GM19468 (cell line): ENCODE data around the gene GNPTG.

Experiments used
- ATAC-seq: cut with Tn5 transposase; IDR thresholded peaks from one replicate; pipeline ENCODE4 v1.9.1; 2021; ENCODE audit warnings: mild to moderate bottlenecking, moderate library complexity, moderate number of reproducible peaks; ENCODE audit not compliant: unreplicated experiment; ENCODE audit errors: extremely low read depth

The GNPTG gene

GRCh38 chr16:1345651-1346421 is 5.9 kb upstream of the GNPTG start:
- no peak for ATAC-seq

GRCh38 chr16:1346422-1347285 is 5.1 kb upstream of the GNPTG start:
- no peak for ATAC-seq

GRCh38 chr16:1347286-1347855 is 4.4 kb upstream of the GNPTG start:
- no peak for ATAC-seq

- no peak for ATAC-seq
Measured at GRCh38 chr16:1347962-1348361, 3.8 kb upstream of the GNPTG start.

- no peak for ATAC-seq
Measured at GRCh38 chr16:1348441-1348840, 3.3 kb upstream of the GNPTG start.

GRCh38 chr16:1348926-1349325 is 2.8 kb upstream of the GNPTG start:
- ATAC-seq: no peak

- ATAC-seq: no peak
Measured at GRCh38 chr16:1349351-1349750, 2.4 kb upstream of the GNPTG start.

GRCh38 chr16:1349951-1350350 is 1.8 kb upstream of the GNPTG start:
- ATAC-seq: no peak

- ATAC-seq: no peak
Measured at GRCh38 chr16:1350691-1351090, 1.0 kb upstream of the GNPTG start.

- no peak for ATAC-seq
Measured at GRCh38 chr16:1351215-1351581, 533 bp upstream of the GNPTG start.

GRCh38 chr16:1354815-1355540 is 3.2 kb downstream of the GNPTG start:
- ATAC-seq: no peak

GRCh38 chr16:1355591-1355990 is 3.9 kb downstream of the GNPTG start:
- ATAC-seq: no peak

GRCh38 chr16:1356061-1356900 is 4.5 kb downstream of the GNPTG start:
- no peak for ATAC-seq

GRCh38 chr16:1357906-1358566 is 6.3 kb downstream of the GNPTG start:
- no peak for ATAC-seq

- ATAC-seq: no peak
Measured at GRCh38 chr16:1361685-1362360, 10.1 kb downstream of the GNPTG start.

- ATAC-seq: no peak
Measured at GRCh38 chr16:1362807-1363206, 11.1 kb downstream of the GNPTG start.

GRCh38 chr16:1363501-1364041 is 11.8 kb downstream of the GNPTG start:
- no peak for ATAC-seq

- no peak for ATAC-seq
Measured at GRCh38 chr16:1364510-1364909, 12.8 kb downstream of the GNPTG start.
